T-cell (primary cell): Measurements from ENCODE around the gene ABCC2. TPM values are rescaled to one million over a fixed set of nuclear protein-coding genes. Genes with fewer than 3 reads are reported as not detected.

ENCODE experiments used
- ATAC-seq, 4 experiments: fragments of 200-7000 bp in 3 of 4; fragments of 150-1000 bp in 1 of 4; cut with Tn5 transposase; replicated peaks in 1 of 4; 1 replicate in 3 of 4; 2 replicates in 1 of 4; pipeline ENCODE4 v1.10.0; 2021; ENCODE audit warnings: moderate library complexity in 3 of 4, mild to moderate bottlenecking in 2 of 4, moderate number of reproducible peaks in 1 of 4
- CTCF ChIA-PET, 2 donors: fragments of 300-600 bp; sonication (Branson Sonifier 250); formaldehyde crosslinking; loops; one replicate each; lab custom pipeline; 2022; ENCODE audit warnings: antibody characterized with exemption in 2 of 2; lab: Charles Lee
- POLR2A ChIA-PET, 2 donors: fragments of 300-600 bp; sonication (Branson Sonifier 250); formaldehyde crosslinking; loops; one replicate each; lab custom pipeline; 2022; ENCODE audit warnings: antibody characterized with exemption in 2 of 2; lab: Charles Lee
- DNase-seq, 35 experiments: peaks; one replicate each; pipeline versions ENCODE4 v3.0.0 to v3.0.0-alpha.2; 2013 to 2023
- H3K27ac ChIP-seq: one replicate; pipeline ENCODE4 v1.5.1; 2013; ENCODE audit warnings: low read length
- H3K27me3 ChIP-seq, 2 experiments: replicated peaks in 1 of 2; 1 replicate in 1 of 2; 2 replicates in 1 of 2; pipeline versions ENCODE4 v1.6.1 to v1.7.0; 2013; ENCODE audit warnings: low read length in 1 of 2, mixed read lengths in 1 of 2; ENCODE audit not compliant: control insufficient read depth in 2 of 2, insufficient read depth in 2 of 2; ENCODE audit errors: extremely low read depth in 1 of 2
- H3K36me3 ChIP-seq, 2 donors: 1 replicate in 1 of 2; 2 replicates in 1 of 2; pipeline versions ENCODE4 v1.6.1 to v1.7.0; 2013; ENCODE audit warnings: low read length in 1 of 2; ENCODE audit not compliant: control insufficient read depth in 2 of 2, insufficient read depth in 1 of 2; ENCODE audit errors: extremely low read depth in 1 of 2
- H3K4me1 ChIP-seq, 2 experiments: 1 replicate in 1 of 2; 2 replicates in 1 of 2; pipeline versions ENCODE4 v1.6.1 to v1.7.0; 2013; ENCODE audit warnings: low read length in 2 of 2, mixed read lengths in 1 of 2; ENCODE audit not compliant: insufficient read depth in 2 of 2, control insufficient read depth in 1 of 2; ENCODE audit errors: extremely low read depth in 1 of 2
- H3K4me3 ChIP-seq, 2 donors: 1 replicate in 1 of 2; 2 replicates in 1 of 2; pipeline versions ENCODE4 v1.5.1 to v1.7.0; 2013; ENCODE audit warnings: mild to moderate bottlenecking in 2 of 2, low read length in 1 of 2, moderate library complexity in 1 of 2; ENCODE audit not compliant: control insufficient read depth in 1 of 2; ENCODE audit errors: extremely low read depth in 1 of 2
- H3K9me3 ChIP-seq: 2 replicates; pipeline ENCODE4 v1.7.0; 2013
- H3K27ac Mint-ChIP-seq, 2 donors: one replicate each; pipeline ENCODE4 v1.8.0; 2020 to 2021; ENCODE audit warnings: mild to moderate bottlenecking in 2 of 2, mixed read lengths in 2 of 2
- H3K27me3 Mint-ChIP-seq, 2 donors: one replicate each; pipeline ENCODE4 v1.8.0; 2021 to 2022; ENCODE audit warnings: mixed read lengths in 2 of 2
- H3K36me3 Mint-ChIP-seq: one replicate; pipeline ENCODE4 v1.8.0; 2021; ENCODE audit warnings: mixed read lengths
- H3K4me1 Mint-ChIP-seq, 3 donors: one replicate each; pipeline ENCODE4 v1.8.0; 2020 to 2022; ENCODE audit warnings: mixed read lengths in 3 of 3, mild to moderate bottlenecking in 1 of 3
- H3K4me3 Mint-ChIP-seq, 3 donors: one replicate each; pipeline ENCODE4 v1.8.0; 2020 to 2022; ENCODE audit warnings: mild to moderate bottlenecking in 3 of 3, mixed read lengths in 3 of 3, moderate library complexity in 3 of 3
- H3K9me3 Mint-ChIP-seq, 3 donors: one replicate each; pipeline ENCODE4 v1.8.0; 2020 to 2022; ENCODE audit warnings: mixed read lengths in 3 of 3
- WGBS: methylation state at CpG from one replicate; pipeline ENCODE4 v1.1.5; 2013; ENCODE audit warnings: missing lambda C conversion rate; ENCODE audit not compliant: insufficient coverage; 5-methylcytosine and 5-hydroxymethylcytosine counted together
- total RNA-seq, 35 experiments: library from RNA in 6 of 35; stranded (reverse) in 6 of 35; fragments of 120-200 nt in 1 of 35; gene quantifications; one replicate each; pipeline versions ENCODE4 v1.2.1 to v1.2.4 and lab custom pipeline; 2013 to 2026

ABCC2 gene
- total RNA-seq, 5 donors from 2014 or later (not counting 1 experiment from before 2014, with no cell fraction given): 2.8 to 5.6 (median 4.0) TPM

GRCh38 chr10:99895867-99896266 lies 113.4 kb downstream of the ABCC2 start:
- no peak overlapping the region for H3K27ac Mint-ChIP-seq
- H3K4me3 ChIP-seq: no peak overlapping the region
- DNase-seq (no peak), ATAC-seq (no peak)
- 97% methylated on average over 6 of the region's 9 CpGs for WGBS
- no peak overlapping the region for H3K4me3 Mint-ChIP-seq
- no peaks in the 10 kb centered on the region for H3K9me3 Mint-ChIP-seq
- ChIA-PET POLR2A (no interaction called here), CTCF (no interaction called here)
- H3K27me3 Mint-ChIP-seq: no peaks in the 10 kb centered on the region
- no peaks in the 10 kb centered on the region for H3K4me1 Mint-ChIP-seq
- H3K36me3 Mint-ChIP-seq: peaks cover 60% of the 10 kb centered on the region
- H3K4me1 ChIP-seq: no peaks in the 10 kb centered on the region
- H3K27ac ChIP-seq: no peak overlapping the region
- no peaks in the 10 kb centered on the region for H3K9me3 ChIP-seq
- H3K27me3 ChIP-seq: no peaks in the 10 kb centered on the region
- peaks cover 7 to 12% of the 10 kb centered on the region in 2 donors for H3K36me3 ChIP-seq

Other genes starting within 250 kb of the ABCC2 start
- under 1 TPM in 1 of 5 donors, not detected in 4; 0.15 TPM for gene NKX2-3, start 249.7 kb upstream of the ABCC2 start, total RNA-seq
- gene SLC25A28, start 162.2 kb upstream of the ABCC2 start, total RNA-seq: 10 to 100 TPM; 78.9 to 90.4 (median 87.0) TPM
- 1 to 10 TPM; 2.6 to 3.8 (median 3.4) TPM for gene ENTPD7, start 123.1 kb upstream of the ABCC2 start, total RNA-seq
- gene COX15, start 50.5 kb upstream of the ABCC2 start, total RNA-seq: 10 to 100 TPM; 18.6 to 36.7 (median 31.5) TPM
- 10 to 100 TPM; 21.0 to 32.1 (median 29.3) TPM for gene CUTC, start 50.4 kb upstream of the ABCC2 start, total RNA-seq
- 1 to 10 TPM; 4.4 to 5.8 (median 4.6) TPM for gene DNMBP, start 227.3 kb downstream of the ABCC2 start, total RNA-seq